GM12892 (cell line): Measurements from ENCODE around the gene CLASRP.

Source experiments
- POLR2A ChIP-seq: IDR thresholded peaks from 2 replicates; pipeline ENCODE4 v1.6.1; 2011; ENCODE audit warnings: low read depth, low read length, control low read depth
- POLR2AphosphoS5 ChIP-seq: IDR thresholded peaks from 2 replicates; pipeline ENCODE4 v1.6.1; 2011; ENCODE audit warnings: low read depth, low read length, control low read depth
- TAF1 ChIP-seq: IDR thresholded peaks from 2 replicates; pipeline ENCODE4 v1.6.1; 2011; ENCODE audit warnings: low read depth, mild to moderate bottlenecking, control low read depth, low read length, borderline replicate concordance

DNA sequence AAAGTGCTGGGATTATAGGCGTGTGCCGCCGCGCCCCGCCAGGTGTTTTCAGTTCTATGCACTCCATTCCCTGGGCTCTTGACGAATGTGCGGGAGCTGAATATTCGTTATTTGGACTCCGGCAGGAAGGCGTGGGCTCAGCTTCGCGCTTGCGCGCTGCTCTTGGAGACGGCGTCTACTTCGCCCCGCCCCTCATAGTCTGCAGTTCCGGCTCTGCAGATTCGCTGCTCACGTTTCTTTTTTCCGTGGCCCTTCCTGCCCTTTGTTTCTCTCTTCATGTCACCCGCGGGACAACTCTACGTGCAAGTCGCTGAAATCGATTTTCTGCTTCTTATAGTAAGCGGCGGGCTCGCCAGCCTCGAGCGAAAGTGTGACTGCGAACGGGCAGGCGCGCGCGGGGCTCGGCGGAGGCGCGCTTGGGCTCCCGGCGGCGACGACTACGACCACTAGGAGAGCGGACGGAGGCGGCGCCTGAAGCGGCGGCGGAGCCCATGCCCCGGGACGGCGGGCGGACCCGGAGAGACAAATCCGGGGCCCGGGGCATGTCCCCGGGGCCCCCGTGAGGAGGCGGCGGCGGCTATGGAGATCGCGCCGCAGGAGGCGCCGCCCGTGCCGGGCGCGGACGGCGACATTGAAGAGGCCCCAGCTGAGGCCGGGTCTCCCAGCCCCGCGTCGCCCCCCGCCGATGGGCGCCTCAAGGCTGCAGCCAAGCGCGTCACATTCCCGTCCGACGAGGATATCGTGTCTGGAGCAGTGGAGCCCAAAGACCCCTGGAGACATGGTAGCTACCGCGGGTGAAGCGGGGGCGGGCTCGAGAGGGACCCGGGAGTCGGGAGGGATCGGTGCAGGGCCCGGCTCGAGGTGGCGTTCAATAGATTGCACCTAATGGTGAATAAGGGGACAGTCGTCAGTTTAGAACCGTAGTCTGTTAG, 54.2 kb downstream of the CLASRP start, which contains the start of gene PPP1R37:
- TF ChIP-seq TAF1 (no peak; the same call in 1 of the 2 replicates), POLR2A (peak; percentile 29), POLR2AphosphoS5 (no peak)
